IMR-90 (cell line): ENCODE data around the gene SLC66A1.

Source experiments
- MXI1 ChIP-seq: IDR thresholded peaks from 2 replicates; pipeline ENCODE4 v1.6.1; 2012; ENCODE audit warnings: low read depth, mild to moderate bottlenecking, low read length, moderate library complexity, borderline replicate concordance
- POLR2A ChIP-seq: IDR thresholded peaks from 2 replicates; pipeline ENCODE4 v1.6.1; 2012; ENCODE audit warnings: mild to moderate bottlenecking, low read depth, low read length
- RCOR1 ChIP-seq: IDR thresholded peaks from 2 replicates; pipeline ENCODE4 v1.6.1; 2012; ENCODE audit warnings: mild to moderate bottlenecking, low read length, improper control_type of control experiment; ENCODE audit not compliant: insufficient replicate concordance
- SMC3 ChIP-seq: fragments of 150-350 bp; IDR thresholded peaks from 2 replicates; pipeline ENCODE4 v1.6.1; 2016; ENCODE audit warnings: low read depth, mild to moderate bottlenecking, antibody characterized with exemption, low read length, moderate library complexity
- TF ChIP-seq, protein P1 (sequence below): conservative IDR thresholded peaks from 2 replicates; pipeline ENCODE4 v1.5.1; 2012; ENCODE audit warnings: mild to moderate bottlenecking, low read depth, low read length, improper control_type of control experiment

DNA sequence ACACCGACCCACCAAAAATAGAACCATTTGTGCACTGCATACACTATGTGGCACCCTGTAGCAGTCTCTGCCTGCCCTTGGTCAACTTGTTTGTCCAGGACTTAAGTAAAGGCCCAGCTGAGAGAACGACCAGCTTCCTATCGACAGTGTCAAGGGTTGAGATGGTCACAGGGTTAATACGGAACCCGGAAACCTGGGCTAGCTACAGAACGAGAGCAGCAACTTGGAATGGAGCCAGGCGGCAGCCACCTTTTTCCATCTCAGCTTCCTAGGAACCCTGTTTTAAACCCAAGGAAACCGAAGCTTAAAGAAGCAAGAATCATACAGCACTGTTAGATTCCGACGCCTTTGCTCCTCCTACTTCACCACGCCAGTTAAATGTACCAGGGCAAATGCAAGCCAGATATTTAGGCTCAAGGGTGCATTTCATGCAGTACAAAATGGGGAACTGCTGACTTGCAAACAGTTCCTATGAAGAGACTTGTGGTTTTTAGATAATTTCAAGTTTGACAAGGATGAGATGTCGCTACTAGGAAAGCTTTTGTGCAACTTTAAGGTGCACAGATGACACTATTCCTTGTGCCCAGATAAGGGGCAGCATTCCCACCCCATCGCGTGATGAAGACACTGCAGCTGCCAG is 35.5 kb downstream of the SLC66A1 start:
- TF ChIP-seq POLR2A, result no peak
- TF ChIP-seq, protein P1, sequence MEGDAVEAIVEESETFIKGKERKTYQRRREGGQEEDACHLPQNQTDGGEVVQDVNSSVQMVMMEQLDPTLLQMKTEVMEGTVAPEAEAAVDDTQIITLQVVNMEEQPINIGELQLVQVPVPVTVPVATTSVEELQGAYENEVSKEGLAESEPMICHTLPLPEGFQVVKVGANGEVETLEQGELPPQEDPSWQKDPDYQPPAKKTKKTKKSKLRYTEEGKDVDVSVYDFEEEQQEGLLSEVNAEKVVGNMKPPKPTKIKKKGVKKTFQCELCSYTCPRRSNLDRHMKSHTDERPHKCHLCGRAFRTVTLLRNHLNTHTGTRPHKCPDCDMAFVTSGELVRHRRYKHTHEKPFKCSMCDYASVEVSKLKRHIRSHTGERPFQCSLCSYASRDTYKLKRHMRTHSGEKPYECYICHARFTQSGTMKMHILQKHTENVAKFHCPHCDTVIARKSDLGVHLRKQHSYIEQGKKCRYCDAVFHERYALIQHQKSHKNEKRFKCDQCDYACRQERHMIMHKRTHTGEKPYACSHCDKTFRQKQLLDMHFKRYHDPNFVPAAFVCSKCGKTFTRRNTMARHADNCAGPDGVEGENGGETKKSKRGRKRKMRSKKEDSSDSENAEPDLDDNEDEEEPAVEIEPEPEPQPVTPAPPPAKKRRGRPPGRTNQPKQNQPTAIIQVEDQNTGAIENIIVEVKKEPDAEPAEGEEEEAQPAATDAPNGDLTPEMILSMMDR, result no peak
- TF ChIP-seq RCOR1, result no peak
- TF ChIP-seq MXI1, result no peak
- TF ChIP-seq SMC3, result no peak
